Head of caudate nucleus (tissue), 42 donors: Measurements from ENCODE around the gene DAZAP1.
A peak's percentile ranks its signal among the peaks of the same experiment; 100 is the strongest.
"Not testable (repeated sequence)": the region's sequence is repeated elsewhere in the genome, so short reads cannot be mapped to it uniquely, and the experiment has no call there.

Experiments used
- DNase-seq, 42 donors: peaks; one replicate each; pipeline versions ENCODE4 v3.0.0 to v3.0.0-alpha.2; 2020 to 2021; ENCODE audit warnings: mixed read lengths in 7 of 42
- intact Hi-C: fragments of 100-400 bp; cut with DNase I; formaldehyde crosslinking; loops from one replicate; pipeline ENCODE4 v1.15.0; 2022

The DAZAP1 gene

GRCh38 chr19:1474011-1474764, 66.8 kb downstream of the DAZAP1 start:
- intact Hi-C loops = no loop called here

DNA sequence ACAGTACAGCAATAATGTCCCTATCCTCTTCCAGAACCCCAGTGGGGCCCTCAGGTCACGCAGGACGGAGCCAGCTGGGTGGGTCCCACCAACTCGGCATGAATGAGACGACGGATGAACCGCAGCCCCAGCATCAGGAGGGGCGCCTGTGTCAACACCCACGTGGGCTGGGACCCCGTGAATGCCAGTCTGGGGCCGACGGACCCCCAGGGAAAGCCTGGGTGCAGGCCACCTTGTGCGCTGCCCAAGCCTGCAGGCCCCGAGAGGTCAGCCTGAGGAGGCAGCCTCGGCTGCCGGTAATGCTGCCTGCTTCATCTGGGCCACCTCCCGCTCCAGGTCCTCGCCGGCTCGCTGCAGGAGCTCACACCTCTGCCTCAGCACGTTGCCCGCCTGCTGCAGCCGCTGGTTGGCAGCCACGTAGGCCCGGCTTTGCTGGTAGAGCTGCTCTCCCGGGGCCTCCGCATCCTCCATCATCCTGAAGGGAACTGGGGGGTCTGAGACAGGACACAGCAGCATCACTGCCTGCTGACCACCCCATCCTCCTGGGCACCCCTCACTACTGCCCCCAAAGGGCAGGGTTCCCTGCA, 67.5 kb downstream of the DAZAP1 start:
- intact Hi-C loops = no loop called here
- no peak for DNase-seq

More at GRCh38 chr19:1474011-1474764, 66.8 kb downstream of the DAZAP1 start:
- DNase-seq = peak in 36 of 42 donors; percentile 33 to 85 (median 67)

DNA sequence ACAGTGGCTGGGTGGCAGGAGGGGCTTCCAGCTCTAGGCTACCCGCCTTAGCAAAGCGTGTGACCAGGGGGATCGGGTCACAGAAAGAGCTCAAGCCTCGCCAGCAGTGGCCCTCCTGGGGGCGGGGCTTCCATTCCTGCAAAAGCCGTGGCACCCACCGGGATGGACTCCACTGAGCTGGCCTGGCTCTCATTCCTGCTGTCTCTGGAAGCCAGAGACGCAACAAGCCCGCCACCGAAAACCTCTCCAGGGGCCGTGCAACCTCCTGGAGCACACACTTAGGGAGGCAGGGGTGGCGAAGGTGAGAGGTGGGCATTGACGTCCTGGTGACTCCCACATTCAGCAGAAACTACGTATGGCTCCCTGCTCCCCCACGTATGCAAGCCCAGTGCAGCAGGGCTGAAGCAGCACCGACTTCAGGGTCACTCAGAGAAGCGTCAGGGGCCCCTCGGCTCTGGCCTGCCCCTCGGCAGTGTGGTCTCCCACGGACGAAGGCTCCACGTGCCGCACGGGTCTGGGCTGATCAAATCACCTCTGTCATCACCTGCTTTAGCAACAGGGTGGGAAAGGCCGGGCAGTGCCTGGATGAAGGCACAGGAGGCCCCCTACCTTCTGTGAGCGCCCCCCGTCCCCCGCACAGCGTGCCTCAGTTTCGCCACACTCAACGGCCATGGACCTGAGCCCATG, 68.5 kb downstream of the DAZAP1 start:
- DNase-seq = no peak
- intact Hi-C loops = no loop called here

GRCh38 chr19:1477056-1477455, 69.7 kb downstream of the DAZAP1 start:
- intact Hi-C loops, DNase-seq: not testable (repeated sequence)

DNA sequence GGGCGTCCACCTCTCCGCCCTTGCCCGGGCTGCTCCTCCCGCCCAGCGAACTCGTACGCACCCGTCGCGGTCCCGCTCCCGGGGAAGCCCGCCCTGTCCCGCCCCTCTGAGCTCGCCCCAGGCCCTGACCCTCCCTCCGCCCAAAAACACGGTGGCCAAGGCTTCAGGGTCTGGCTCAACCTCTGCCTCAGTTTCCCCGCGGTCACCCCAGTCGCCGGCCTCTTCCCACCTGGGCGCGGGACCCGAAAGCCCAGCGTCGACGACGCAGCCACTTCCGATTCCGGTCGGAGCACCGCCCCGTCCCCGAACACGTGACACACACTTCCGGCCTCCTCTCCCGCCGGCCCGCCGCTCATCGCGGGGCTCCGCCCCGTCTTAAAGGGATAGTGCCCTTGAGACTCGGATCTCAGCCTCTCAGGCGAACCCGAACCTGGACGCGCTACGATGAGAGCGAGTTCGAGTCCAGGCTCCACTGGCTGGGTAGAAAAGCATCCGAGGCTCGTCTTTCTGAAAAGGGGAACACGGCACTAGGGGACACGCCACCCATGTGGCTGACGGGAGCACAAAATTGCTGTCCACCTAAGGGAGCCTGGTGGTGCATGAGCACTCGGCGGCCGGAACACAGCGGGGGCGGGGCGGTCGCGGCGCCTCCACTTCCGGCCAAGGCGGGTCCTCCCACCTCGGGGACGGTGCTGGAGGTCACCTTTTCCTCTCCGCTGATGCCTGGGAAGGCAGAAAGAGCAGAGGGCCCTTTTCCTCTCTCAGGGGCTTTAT, 71.7 kb downstream of the DAZAP1 start, which contains the start of gene C19orf25:
Gene C19orf25 (minus strand): TSS at position 282 of the 774 bp plus-strand sequence. CDS start 312 bp downstream, outside the sequence.
- DNase-seq = peak; percentile 89 to 99 (median 96)
- intact Hi-C loops = no loop called here

DNA sequence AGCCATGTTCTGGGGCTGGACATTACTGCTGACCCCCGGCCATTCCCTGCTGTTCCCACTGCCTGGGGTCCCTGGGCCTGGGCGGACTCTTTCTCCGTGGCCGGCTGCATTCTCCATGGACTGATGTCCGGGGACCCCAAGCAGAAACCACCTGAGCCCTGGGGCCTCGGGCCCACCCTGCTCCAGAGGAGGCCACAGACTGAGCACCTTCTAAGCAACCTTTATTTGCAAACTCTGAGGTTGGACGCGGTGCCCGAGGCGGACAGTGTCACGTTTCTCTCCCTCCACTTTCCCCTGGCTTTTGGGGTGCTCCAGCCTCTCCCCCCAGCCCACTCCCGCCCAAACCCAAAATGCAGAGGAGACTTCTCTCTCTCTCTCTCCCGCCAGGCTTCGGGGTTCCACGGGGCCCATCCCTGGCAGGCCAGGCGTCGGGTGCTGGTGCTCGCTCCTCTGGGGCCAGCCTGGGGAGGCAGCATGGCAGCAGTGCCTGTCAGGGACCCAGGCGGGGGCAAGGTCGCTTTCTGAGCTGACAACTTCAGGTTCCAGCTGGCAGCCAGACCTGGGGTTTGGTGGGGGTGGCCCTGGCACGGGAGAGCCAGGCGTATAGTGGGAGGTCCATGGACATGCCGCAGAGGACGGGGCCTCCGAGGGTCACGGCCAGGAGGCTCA, 74.0 kb downstream of the DAZAP1 start:
- intact Hi-C loops = no loop called here

DNA sequence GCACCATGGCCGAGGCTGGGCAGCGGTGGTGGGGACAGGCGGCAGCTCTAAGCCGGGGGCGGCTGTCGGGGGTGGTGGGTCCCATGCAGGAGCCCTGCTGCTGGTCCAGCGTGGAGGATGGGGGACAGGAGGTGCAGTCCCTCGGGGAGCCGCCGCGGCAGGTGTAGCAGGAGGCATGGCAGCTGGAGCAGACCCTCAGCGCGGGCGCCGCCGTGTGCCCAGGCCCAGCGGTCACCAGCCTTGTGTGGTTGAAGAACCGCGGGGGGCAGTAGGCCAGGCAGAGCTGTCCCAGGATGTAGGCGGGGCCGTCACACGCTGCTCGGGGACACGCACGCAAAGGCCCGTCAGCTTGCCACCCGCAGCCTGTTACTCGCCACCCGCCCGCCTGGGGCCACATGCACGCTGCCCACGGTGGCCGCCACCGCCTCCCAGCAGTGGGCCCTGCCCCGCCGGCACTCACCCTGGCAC, 74.5 kb downstream of the DAZAP1 start:
- peak in 1 of 42 donors; percentile 4 for DNase-seq
- intact Hi-C loops = no loop called here

More for the DNA sequence above, 74.0 kb downstream of the DAZAP1 start:
- DNase-seq = no peak

- intact Hi-C loops = no loop called here
- DNase-seq = peak in 1 of 42 donors; percentile 4
Observed at GRCh38 chr19:1482361-1483130, 75.2 kb downstream of the DAZAP1 start.

DNA sequence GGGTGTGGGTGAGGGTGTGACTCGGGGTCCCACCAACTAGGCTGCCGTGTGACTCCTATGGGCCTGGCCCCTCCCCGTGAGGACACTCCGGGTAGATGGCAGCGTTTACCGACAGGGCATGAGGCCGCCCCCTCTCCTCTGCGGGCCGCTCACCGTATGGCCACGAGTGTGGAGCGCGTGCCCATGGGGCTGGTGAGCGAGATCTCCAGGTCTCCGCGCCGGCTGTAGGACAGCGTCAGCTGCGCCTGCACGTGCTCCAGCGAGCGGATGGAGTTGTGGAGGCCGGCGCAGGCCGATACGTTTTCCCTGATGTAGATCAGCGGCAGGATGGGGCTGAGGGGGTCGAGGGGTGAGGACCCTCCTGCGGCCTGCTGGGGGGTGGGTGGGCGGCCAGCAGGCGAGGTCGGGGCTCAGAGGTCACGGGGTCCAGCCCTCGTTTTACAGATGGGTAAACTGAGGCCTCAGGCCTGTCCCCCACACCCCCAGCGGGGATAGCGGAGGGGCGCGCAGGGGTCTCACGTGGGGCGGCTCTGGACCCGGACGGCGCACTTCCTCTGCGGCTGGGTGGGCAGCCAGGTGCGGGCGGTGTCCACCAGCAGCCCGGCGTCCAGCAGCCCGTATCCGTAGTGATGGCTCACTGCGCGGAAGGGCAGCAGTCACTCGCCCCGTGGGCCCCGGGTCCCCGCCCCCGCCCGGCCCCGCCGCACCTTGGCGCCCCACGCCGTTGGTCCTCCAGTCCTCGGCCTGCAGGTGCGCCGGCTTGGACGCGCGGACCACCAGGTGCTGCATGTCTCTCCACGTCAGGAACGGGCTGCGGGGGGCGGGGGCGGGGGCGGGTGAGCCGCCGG, 76.0 kb downstream of the DAZAP1 start:
- peak in 1 of 42 donors; percentile 4 for DNase-seq
- intact Hi-C loops = no loop called here

DNA sequence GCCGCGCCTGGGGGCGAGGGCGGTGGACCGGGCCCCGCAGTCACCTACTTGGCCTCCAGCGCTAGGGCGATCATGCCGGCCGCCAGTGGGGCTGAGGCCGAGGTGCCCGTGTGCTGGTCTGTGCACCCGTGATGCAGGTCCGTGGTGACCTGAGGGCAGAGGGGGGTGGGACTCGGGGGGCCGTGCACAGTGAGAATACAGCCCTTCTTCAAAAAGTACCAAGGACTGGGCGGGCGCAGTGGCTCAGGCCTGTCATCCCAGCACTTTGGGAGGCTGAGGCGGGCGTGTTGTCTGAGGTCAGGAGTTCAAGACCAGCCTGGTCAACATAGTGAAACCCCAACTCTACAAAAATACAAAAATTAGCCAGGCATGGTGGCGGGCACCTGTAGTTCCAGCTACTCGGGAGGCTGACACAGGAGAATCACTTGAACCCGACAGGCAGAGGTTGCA, 76.6 kb downstream of the DAZAP1 start:
- no peak for DNase-seq
- intact Hi-C loops = no loop called here
